Measurements from ENCODE around the gene CCNYL1.

The CCNYL1 gene

DNA sequence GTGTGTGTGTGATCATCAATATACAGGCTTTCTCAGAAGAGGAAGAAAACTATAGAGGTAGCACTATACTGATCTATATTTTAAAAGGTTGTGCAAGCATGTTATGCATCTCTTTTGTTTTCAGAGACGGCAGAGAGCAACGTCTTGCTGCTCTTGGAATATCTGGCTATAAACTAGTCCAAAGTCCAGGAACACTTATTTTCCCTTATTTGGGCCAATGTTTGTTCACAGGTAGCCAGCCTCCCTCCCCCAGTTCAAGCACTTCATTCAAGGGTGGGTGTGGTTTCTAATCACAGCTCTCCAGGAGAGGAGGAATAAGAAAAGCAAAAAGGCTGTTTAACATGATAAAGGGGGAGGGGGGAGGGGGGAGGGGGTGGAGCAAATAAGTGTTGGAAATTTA, 54.1 kb downstream of the CCNYL1 start:
- peaks cover 6% of the 10 kb centered on the region; the same call in 1 of the 2 replicates for H3K36me3 ChIP-seq (ENCODE audit: insufficient read depth, low read length)
- TF ChIP-seq POLR2AphosphoS5 (IDR thresholded peaks at IDR 0.05; ENCODE audit: borderline replicate concordance, low read depth, low read length) (no peak), FOXP2 (optimal IDR thresholded peaks at IDR 0.05; ENCODE audit: control extremely low read depth, extremely low read length, insufficient read depth) (no peak), EZH2 (IDR thresholded peaks at IDR 0.05) (no peak)
- peak overlapping the region; percentile 75 for H3K27ac ChIP-seq
- no peak for DNase-seq (ENCODE audit: low read depth, low spot score)
- no peaks in the 10 kb centered on the region for H3K9me3 ChIP-seq (ENCODE audit: low read depth, low read length)
- H3K4me3 ChIP-seq, result peak overlapping the region; percentile 68
- H3K9ac ChIP-seq (ENCODE audit: insufficient read length), result peak overlapping the region; percentile 32

DNA sequence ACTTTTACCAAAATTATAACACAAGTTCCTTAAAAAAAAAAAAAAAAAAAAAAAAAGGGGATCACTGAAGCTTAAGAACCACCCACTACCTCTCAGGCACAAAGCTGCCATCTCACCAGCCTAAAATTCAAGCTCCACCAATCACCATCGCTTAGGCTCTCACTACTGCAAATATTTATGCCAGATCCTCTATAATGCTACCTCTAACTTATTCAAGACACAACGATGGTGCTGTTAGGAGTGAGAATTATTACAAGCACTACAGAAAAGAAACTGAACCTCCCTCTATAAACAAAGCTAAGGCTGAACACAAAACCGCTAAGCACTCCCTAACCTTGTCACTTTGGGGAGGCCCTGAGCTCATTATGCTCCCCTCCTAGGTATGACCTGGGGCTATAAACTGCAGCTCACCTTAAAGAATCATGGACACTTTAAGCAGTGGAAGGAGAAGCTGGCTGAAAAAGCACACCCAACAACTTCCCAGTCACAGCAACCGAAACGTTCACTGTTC, 54.7 kb downstream of the CCNYL1 start:
- Histone ChIP-seq H3K36me3 (ENCODE audit: insufficient read depth, low read length) (peaks cover 6% of the 10 kb centered on the region; the same call in 1 of the 2 replicates), H3K4me3 (peak overlapping the region; percentile 68), H3K9me3 (ENCODE audit: low read depth, low read length) (no peaks in the 10 kb centered on the region), H3K27ac (peak overlapping the region; percentile 72), H3K9ac (ENCODE audit: insufficient read length) (peak overlapping the region; percentile 31)
- TF ChIP-seq FOXP2 (optimal IDR thresholded peaks at IDR 0.05; ENCODE audit: control extremely low read depth, extremely low read length, insufficient read depth) (no peak), EZH2 (IDR thresholded peaks at IDR 0.05) (no peak), POLR2AphosphoS5 (IDR thresholded peaks at IDR 0.05; ENCODE audit: borderline replicate concordance, low read depth, low read length) (no peak)
- no peak for DNase-seq (ENCODE audit: low read depth, low spot score)

DNA sequence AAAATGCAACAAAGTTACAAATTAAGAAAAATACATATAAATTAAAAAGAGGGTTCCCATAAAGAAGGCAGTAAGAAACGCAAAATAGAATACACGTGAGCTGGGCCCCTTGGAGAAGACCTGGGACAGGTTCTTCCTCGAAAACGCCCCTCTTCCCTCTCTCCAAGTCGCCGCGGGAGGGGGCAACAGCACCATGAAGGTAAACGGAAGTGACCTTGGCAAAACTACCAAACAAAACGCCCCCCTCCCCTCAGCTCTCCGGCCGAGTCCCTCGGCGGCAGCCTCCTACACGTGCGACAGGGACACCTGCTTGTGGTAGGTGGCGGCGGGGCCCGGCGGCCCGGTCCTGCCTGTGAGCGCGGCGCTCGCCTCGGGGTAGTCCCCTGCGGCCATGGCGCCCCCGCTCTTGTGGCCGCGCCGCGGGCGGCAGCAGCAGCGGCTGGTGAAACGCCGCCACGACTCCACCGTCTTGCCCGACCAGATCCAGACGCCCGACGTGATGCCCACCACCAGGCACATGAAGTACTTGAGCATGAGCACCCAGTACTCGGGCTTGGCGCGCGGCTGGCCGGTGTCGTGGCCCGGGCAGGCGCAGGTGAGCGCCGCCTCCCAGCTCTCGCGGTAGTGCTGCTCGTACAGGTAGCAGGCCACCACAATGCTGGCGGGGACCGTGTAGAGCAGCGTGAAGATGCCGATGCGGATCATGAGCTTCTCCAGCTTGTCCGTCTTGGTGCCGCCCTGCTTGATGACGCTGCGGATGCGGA, 55.4 kb downstream of the CCNYL1 start:
- peak overlapping the region; percentile 68 for H3K4me3 ChIP-seq
- peak overlapping the region; percentile 72 for H3K27ac ChIP-seq
- no peak for TF ChIP-seq POLR2AphosphoS5 (IDR thresholded peaks at IDR 0.05; ENCODE audit: borderline replicate concordance, low read depth, low read length)
- TF ChIP-seq FOXP2 (optimal IDR thresholded peaks at IDR 0.05; ENCODE audit: control extremely low read depth, extremely low read length, insufficient read depth), result no peak
- TF ChIP-seq EZH2 (IDR thresholded peaks at IDR 0.05), result no peak
- H3K36me3 ChIP-seq (ENCODE audit: insufficient read depth, low read length), result peaks cover 5% of the 10 kb centered on the region; the same call in 1 of the 2 replicates
- peak overlapping the region; percentile 31 for H3K9ac ChIP-seq (ENCODE audit: insufficient read length)
- H3K9me3 ChIP-seq (ENCODE audit: low read depth, low read length), result no peaks in the 10 kb centered on the region
- no peak for DNase-seq (ENCODE audit: low read depth, low spot score)

DNA sequence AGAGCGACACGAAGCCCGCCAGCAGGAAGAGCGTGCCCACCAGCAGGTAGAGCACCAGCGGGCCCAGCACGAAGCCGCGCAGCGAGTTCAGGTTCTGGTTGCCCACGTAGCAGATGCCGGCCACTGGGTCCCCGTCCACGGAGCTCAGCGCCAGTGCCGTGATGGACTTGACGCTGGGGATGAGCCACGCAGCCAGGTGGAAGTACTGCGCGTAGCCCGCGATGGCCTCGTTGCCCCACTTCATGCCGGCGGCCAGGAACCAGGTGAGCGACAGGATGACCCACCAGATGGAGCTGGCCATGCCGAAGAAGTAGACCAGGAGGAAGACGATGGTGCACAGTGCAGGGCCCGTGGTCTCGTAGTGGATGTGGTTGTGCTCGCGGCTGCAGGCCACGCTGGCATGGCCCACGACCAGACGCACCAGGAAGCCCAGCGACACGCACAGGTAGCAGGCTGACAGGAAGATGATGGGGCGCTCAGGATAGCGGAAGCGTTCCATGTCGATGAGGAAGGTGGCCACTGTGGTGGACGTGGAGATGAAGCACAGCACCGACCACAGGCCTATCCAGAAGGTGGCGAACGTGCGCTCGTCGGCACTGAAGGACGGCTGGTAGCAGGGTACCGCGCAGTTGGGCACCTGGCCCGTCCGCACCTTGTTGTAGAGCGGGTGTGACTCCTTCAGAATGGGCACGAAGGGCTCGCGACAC, 56.2 kb downstream of the CCNYL1 start:
- DNase-seq (ENCODE audit: low read depth, low spot score), result no peak
- H3K9ac ChIP-seq (ENCODE audit: insufficient read length), result no peak overlapping the region
- no peaks in the 10 kb centered on the region for H3K9me3 ChIP-seq (ENCODE audit: low read depth, low read length)
- H3K36me3 ChIP-seq (ENCODE audit: insufficient read depth, low read length), result no peaks in the 10 kb centered on the region; the same call in 1 of the 2 replicates
- no peak overlapping the region for H3K4me3 ChIP-seq
- TF ChIP-seq EZH2 (IDR thresholded peaks at IDR 0.05) (no peak), POLR2AphosphoS5 (IDR thresholded peaks at IDR 0.05; ENCODE audit: borderline replicate concordance, low read depth, low read length) (no peak), FOXP2 (optimal IDR thresholded peaks at IDR 0.05; ENCODE audit: control extremely low read depth, extremely low read length, insufficient read depth) (no peak)
- H3K27ac ChIP-seq, result no peak overlapping the region

DNA sequence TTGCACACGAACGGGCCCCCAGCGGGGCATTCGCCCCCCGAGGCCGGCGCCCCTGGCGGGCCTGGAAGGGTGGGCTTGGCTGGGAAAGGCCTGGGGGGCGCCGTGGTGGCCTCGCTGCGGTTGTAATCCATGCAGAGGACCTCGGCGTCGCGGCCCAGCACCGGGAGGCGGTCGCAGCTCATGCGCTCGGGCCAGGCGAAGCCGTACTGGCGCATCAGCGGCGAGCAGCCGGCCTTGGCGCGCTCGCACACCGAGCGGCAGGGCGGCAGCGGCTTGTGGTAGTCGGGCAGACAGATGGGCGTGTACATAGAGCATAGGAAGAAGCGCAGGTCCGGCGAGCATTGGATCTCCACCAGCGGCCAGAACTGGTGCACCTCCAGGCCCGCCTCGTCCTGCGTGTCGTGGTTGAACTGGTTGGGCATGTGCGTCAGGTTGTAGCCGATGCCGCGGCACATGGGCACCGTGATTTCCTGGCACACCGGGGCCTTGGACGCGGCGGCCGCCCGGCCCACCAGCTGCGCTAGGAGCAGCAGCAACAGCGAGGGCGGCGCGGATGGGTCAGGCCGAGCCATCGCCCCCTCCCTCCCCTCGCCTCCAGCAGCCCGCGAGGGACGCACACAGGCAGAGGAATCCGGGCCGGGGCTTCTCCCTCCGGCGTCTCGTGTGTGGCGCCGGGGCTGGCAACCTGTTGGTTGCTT, 56.9 kb downstream of the CCNYL1 start:
- Histone ChIP-seq H3K27ac (no peak overlapping the region), H3K9me3 (ENCODE audit: low read depth, low read length) (no peaks in the 10 kb centered on the region), H3K4me3 (peak overlapping the region; percentile 98), H3K36me3 (ENCODE audit: insufficient read depth, low read length) (no peaks in the 10 kb centered on the region; the same call in 1 of the 2 replicates), H3K9ac (ENCODE audit: insufficient read length) (peak overlapping the region; percentile 82)
- TF ChIP-seq FOXP2 (optimal IDR thresholded peaks at IDR 0.05; ENCODE audit: control extremely low read depth, extremely low read length, insufficient read depth) (no peak), EZH2 (IDR thresholded peaks at IDR 0.05) (no peak), POLR2AphosphoS5 (IDR thresholded peaks at IDR 0.05; ENCODE audit: borderline replicate concordance, low read depth, low read length) (no peak)
- DNase-seq (ENCODE audit: low read depth, low spot score), result no peak

DNA sequence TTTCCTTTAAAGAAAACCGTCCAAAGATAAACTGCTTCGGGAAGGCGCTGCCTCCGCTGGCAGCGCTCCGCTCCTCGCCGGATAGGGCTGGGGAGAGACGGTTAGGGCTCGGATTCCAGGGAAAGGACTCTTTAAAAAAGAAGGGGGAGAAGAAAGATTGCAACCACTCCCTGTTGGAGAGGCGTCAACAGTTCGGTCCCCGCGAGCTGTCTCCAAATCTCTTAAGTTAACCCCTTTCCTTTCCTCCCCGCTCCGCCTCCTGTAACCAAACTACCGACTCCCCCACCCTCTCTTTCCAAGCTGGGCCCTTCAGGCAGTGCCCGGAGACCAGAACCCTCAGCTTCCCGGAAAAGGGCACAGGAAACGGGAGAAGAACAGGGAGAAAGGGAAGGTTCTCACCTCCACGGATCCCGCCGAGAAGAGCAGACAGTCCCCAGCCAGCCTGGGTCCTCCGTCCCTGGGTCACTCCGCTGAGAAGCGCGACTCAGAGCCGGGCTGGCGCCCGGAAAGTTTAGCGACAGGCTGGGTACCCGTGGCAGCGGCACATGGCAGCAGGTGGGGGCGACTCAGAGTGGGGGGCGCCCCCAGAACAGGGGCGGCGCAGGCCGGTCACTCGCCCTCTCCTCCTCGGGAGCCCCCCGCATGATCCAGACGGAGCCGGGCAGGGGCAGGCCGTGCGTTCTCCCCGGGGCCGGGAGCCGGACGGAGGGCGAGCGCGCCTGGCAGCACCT, 57.6 kb downstream of the CCNYL1 start:
- H3K9me3 ChIP-seq (ENCODE audit: low read depth, low read length), result no peaks in the 10 kb centered on the region
- DNase-seq (ENCODE audit: low read depth, low spot score), result no peak
- H3K9ac ChIP-seq (ENCODE audit: insufficient read length), result peak overlapping the region; percentile 82
- H3K27ac ChIP-seq, result no peak overlapping the region
- no peaks in the 10 kb centered on the region; the same call in 1 of the 2 replicates for H3K36me3 ChIP-seq (ENCODE audit: insufficient read depth, low read length)
- TF ChIP-seq FOXP2 (optimal IDR thresholded peaks at IDR 0.05; ENCODE audit: control extremely low read depth, extremely low read length, insufficient read depth) (no peak), POLR2AphosphoS5 (IDR thresholded peaks at IDR 0.05; ENCODE audit: borderline replicate concordance, low read depth, low read length) (no peak), EZH2 (IDR thresholded peaks at IDR 0.05) (no peak)
- H3K4me3 ChIP-seq, result peak overlapping the region; percentile 98

DNA sequence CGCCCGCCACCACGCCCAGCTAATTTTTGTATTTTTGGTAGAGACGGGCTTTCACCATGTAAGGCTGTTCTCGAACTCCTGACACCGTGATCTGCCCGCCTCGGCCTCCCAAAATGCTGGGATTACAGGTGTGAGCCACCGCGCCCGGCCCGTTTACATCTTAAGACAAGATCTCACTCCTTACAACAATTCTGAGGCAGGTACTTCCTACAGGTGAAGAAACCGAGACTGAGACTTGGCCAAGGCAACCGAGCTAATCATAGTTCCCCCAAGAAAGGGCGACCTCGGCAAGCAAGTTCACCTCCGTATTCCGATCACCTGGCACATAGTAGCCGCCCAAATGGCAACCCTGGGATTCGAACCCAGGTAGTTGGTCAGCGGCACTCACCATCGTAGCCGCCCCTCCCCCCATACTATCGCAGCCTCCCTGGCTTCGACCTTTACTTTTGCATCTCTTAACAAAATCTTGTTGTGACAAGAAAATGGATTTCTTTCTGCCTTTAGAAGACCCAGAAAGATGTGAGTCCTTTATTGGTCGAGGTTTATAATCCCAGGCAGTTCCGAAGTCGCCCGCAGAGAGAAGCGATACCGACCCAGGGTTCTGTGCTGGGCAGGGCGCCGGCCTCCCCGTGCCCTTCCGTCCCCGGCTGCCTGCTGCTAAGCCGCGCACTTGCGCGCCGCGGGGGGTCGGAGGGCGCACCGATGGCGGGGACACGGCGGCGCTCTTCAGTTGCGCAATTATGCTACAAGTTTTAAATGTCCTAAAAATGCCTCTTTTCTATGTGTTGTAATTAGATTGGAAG, 59.4 kb downstream of the CCNYL1 start:
- Histone ChIP-seq H3K9ac (ENCODE audit: insufficient read length) (no peak overlapping the region), H3K36me3 (ENCODE audit: insufficient read depth, low read length) (no peaks in the 10 kb centered on the region; the same call in 1 of the 2 replicates), H3K27ac (peak overlapping the region; percentile 90), H3K4me3 (peak overlapping the region; percentile 98), H3K9me3 (ENCODE audit: low read depth, low read length) (no peaks in the 10 kb centered on the region)
- TF ChIP-seq POLR2AphosphoS5 (IDR thresholded peaks at IDR 0.05; ENCODE audit: borderline replicate concordance, low read depth, low read length) (no peak), EZH2 (IDR thresholded peaks at IDR 0.05) (no peak), FOXP2 (optimal IDR thresholded peaks at IDR 0.05; ENCODE audit: control extremely low read depth, extremely low read length, insufficient read depth) (no peak)
- DNase-seq (ENCODE audit: low read depth, low spot score), result no peak
